IPS-NIHi7 (cell line): ENCODE results near the gene RBM43.
"Not testable (repeated sequence)": the region's sequence is repeated elsewhere in the genome, so short reads cannot be mapped to it uniquely, and the experiment has no call there.

ENCODE experiments used
- DNase-seq: peaks from one replicate; pipeline ENCODE4 v3.0.0; 2012; ENCODE audit warnings: mixed read lengths; ENCODE audit errors: extremely low spot score

Gene RBM43

DNA sequence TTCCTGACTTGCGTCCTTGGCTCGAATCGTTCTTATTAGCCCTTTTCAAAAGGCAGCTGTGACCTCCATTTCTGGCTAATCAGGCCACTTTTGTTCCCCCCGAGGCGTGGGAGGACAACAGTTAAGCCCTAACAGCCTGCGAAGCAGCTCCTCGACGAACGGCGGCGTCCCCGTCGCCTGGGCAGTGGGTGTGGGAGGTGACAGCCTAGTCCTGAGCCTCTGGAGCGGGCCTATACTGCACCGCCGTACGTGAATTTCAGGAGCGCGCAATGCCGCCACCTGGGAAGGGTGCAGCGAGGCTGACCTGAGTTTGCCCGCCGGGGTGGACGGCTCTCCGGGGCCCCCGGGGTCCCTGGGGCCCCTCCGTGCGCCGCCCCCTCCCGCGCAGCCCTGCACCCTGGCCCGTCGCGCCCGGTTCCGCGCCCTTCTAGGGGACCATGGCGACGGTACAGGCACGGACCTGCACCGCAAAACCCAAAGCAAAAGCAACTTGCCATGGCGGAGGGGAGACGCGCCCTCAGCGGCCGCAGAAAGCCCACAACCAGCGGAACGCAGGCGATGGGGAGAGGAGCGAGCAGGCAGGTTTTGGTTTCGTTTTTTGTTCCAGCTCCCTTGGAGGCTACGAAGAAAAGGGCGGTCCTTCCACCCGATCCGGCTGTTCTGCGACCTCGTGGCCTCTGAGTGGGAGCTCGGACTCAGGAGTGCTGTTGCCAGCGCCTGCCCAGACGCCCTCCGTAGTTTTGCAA lies at the start of gene RBM43:
TSS of gene RBM43 (minus strand) at position 633 of the 746 bp plus-strand sequence. CDS start at position 497, 136 bp downstream.
- peak; percentile 85 for DNase-seq

DNA sequence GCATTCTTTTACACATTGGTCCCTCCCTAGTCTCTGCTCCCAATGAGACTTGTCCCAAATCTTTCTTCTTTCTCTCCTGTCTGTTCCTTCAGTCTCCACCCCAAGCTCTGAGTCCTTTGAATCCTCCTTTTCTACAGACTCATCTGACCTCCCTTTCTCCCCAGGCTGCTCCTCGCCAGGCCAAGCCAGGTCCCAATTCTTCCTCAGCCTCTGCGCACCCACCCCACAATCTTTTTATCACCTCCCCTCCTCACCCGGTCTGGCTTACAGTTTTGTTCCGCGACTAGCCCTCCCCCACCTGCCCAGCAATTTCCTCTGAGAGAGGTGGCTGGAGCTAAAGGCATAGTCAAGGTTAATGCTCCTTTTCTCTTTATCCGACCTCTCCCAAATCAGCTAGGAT lies 48.6 kb upstream of the RBM43 start:
- not testable (repeated sequence) for DNase-seq

DNA sequence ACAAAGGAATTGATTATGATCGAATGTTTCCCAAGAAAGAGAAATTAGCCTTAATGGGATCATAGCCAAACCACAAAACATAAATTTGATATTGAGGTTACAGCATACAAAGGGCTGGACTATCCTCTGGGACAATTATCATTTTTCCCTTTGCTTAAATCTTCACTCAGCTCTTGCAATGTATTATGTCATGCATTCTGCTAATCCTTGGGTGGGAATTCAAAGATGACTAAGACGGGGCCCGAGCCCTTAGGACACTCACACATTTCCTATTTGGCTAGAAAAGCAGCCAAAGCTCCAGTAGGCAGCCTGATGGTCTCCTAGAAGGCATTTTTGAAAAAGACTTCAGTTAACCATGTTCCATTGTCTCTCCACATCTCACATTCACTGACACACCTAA lies 45.0 kb upstream of the RBM43 start:
- DNase-seq: no peak

DNA sequence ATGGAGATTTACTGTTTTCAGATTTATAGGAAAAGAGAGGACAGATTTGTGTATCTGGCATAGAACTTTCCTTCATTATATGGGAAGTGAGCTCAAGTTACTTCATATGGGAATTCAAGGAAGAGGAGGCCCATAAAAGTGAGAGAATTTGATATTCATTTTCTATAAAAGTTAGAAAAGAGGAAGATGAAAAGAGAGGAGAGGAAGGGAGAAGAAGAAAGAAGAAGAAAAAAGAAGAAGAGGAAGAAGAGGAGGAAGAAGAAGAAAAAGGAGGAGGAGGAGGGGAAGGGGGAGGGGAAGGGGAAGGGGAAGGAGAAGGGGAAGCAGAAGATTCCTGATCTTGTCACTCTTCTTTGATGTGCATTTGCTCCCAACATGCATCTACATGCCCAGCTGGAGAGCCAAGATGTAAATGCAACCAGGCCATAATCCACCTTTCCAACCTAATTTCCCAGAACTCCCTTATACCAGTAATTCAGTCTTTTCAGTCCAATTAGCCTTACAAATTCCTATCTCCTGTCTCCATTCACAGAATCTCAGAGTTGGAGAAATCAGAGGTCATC lies 43.5 kb upstream of the RBM43 start:
- no peak for DNase-seq

DNA sequence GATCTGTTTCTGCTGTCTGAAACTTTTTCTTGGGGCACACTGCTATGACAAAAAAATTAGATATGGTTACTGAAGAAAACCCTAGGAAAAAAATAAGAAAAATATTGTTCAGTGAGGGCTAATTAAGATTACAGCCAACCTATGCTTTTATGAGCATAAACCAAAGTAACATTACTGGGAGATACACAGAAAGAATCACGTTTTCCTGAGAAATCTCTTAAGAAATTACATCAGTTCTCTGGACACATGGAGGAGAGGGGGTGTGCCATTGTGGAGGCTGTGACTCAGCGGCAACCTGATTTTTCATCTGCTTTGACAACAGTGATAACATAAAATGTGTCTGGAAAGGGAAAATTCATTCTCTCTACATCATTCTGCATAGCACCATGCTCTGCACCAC lies 41.2 kb upstream of the RBM43 start:
- no peak for DNase-seq

DNA sequence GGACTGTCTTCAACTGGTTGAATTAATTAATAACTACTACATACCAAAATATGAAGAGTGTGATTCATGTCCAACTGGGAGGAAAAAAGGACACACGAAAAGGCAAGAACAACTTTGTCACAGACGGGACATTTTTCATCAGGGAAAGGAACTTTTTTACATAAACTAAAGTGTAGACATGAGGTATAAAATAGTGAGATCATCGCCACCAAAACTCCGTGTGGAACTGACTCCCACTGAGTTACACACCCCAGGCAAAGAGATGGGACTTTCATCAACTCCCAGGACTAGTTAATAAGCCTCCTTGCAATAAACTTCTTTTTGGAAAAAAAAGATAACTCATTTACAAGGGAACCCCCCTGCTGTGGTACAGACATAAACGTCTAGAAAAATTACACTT lies 40.7 kb upstream of the RBM43 start:
- DNase-seq: no peak

DNA sequence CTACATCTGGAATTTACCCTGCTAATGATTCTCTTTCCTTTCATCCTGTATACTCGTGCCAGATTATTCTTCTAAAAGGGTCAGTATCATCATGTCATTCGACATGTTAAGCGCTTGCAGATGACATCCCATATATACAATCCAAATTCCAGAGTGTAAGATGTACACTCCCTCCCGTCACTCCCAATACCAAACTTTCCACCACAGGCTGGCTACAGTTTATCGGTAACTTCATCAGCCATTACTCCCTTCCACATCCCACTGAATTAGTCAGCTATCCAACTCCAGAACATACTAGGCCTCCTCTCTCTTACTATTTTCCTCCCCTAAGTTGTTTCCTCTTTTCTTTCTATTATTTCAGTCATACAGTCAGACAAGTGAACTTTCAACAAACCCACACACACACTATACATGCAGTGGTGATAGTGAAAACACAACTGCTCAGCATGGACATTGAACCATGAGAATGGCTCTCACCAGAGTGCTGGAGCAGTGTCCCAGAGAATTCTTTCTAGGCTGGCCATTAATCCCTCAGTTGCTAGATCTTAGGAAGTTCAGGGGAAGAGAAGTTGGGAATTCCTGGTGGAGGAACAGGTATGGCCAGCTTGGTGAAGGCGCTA lies 38.4 kb upstream of the RBM43 start:
- no peak for DNase-seq

DNA sequence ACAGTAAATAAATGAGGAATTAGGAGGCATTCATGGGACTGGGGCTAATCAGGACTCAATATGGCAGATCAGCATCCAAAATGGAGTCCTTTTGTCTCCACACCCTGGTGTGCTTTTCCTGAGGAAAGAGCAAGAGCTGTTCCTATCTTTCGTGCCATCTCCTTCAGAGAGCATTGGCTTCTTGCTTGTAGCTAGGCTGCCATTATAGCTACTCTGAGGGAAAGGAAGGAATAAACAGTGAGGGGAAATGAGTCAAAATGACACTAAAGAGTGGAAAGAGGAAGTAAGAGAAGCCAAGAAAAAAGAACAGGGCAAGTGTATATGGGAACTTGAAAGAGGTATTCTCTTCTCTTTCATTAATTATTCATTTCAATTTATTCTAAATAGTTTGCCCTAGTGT lies 36.2 kb upstream of the RBM43 start:
- no peak for DNase-seq

DNA sequence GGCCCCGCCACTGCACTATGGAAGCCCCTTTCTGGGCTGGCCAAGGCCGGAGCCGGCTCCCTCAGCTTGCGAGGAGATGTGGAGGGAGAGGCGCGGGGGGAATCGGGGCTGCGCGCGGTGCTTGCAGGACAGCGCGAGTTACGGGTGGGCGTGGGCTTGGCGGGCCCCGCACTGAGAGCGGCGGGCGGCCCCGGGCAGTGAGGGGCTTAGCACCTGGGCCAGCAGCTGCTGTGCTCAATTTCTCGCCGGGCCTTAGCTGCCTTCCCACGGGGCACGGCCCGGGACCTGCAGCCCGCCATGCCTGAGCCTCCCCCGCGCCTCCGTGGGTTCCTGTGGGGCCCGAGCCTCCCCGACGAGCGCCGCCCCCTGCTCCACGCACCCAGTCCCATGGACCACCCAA lies 34.3 kb upstream of the RBM43 start:
- DNase-seq: not testable (repeated sequence)

DNA sequence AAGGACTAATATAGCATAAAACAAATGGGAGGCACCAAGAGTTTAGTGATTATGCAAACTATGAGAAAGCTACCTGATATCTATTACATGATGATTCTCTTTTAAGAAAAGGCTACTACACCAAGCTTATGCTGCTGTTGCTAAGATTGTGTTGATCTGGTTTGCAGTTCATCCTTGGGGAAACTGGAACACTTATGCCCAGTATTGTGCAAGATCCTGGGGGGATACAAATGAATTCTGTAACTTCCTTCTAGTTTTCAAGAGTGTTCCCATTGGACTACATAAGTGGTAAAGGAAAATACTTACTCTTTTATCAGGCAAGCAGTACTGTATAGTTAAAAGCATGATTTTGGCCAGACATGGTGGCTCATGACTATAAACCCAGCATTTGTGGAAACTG lies 30.9 kb upstream of the RBM43 start:
- no peak for DNase-seq

DNA sequence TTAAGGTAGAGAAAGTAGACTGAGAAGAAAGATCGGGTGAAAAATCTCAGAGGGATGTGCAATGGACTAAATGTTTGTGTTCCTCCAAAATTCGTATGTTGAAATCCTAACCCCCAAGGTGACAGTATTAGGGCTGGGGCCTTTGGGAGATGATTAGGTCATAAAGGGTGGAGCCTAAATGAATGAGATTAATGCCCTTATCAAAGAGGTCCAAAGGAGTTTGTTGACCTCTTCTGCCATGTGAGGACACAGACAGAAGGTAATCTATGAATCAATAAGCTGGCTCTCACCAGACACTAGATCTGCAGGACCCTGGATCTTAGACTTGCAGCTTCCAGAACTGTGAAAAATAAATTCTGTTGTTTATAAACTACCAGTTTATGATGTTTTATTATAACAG lies 30.5 kb upstream of the RBM43 start:
- DNase-seq: no peak

DNA sequence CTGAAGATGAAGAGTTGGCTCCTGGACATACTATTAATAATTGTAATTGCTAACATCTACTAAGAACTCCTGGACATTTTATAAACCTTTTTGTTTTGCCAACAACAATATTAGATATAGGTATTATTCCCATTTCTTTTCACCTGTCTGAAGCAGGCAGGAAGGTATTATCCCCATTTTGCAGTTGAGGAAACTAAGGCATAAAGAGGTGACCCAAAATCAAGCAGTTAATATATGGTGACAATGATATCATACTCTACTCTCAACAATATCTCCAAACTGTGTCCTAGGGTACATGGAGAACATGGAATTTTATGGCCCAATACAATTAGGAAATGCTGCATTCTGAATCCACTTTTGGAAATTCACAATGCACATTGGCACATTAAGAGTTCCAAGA lies 29.6 kb upstream of the RBM43 start:
- no peak for DNase-seq

DNA sequence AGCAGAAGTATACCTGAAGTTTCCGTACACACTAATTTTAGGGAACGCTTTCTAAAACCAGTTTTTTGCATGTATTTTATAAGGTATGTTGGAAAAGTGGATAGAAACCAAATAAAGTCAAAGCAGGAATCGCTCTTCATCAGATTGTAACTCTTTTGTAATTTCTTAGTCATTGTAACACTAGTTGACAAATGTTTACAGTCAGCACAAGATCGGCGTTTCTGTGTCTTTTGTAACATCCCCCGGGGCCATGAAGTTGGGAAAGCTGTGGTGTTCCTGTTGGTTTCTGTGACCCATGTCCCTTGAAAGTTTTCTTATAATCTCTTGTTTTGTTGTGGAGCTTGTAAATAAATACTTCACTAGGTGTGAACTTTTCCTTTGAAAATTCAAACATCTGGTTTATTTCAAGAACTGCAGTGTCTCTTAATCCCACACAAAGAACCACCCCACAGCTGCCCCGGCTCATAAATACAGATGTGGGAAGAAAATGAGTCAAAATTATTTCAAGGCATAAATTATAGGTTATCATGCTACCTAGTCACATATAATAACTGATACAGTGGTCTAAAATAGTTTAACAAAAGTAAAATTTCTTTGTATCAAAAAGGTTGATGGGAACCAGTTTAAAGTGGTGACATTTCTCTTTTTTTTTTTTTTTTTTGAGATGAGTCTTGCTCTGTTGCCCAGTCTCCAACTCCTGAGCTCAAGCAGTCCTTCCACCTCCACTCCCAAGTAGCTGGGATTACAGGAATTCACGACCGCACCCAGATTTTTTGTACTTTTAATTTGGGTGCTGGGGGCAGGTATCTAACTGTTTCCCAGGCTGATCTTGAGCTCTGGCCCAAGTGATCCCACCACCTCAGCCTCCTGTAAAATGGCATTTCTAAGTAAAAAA lies 28.6 kb upstream of the RBM43 start:
- peak; percentile 33 for DNase-seq

DNA sequence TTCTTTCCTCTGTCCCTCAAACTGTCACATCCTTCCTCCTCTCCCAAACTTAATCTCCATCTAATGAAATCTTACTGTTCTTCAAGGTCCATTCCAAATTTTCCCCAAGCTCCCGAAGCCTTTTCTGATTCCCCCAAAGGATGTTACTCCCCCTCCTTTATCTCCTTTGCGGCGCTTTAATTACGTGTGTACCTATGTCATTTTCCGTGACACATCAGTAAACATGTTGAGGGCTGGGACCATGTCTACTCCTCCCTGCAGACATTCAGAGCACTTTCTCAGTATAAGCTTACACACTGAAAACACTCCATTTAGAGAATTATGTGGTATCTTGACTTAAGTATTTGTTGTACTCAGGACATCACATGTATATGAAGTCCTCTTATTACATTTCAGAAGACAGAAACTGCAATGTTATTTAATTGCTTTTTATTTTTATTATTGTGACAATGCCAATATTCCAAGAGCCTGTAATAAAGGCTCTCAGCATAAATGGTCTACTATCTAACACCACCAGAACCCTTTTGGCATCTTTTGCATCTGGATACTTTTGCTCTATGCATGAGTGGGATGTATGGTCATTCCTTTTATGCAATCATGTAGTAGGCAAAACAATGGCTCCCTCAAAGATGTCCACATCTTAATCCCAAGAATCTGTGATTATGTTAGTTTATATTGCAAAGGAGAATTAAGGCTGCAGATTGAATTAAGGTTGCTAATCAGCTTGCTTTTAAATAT lies 26.0 kb upstream of the RBM43 start:
- no peak for DNase-seq

DNA sequence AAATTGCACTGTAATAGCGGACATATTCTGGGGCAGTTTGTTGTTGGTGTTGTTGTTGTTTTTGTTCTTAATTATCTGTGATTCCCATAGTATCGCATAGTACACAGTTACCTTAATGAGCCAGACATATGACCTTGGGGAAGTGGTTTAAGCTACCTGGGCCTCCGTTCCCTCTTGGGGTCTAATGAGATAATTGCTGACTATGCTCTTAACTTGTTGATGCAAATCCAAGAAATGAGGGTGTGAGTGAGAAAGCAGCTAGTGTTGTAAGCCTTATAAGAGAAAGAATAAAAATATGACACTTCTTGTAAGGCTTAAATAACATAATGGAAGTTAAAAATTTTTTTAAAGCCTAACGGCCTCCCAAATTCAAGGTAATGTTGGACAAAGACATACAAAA lies 20.7 kb upstream of the RBM43 start:
- no peak for DNase-seq

DNA sequence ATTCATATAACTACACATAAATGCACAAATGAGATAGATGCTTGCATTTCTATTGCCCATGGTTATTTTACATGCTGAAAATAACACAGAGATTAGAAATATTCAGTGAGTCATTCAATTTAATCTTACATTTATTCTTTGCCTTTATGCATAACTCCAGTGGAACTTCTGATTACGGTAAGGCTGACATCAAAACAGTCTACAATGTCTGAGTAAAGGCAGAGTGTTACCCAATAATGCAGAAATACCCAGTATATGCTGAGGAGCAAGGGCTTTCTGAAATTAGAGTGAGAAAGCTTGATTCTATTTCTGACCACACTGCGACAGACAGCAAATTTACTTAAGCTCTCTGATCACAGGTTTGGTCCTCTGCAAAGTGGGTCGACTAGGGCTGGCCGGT lies 18.6 kb upstream of the RBM43 start:
- DNase-seq: no peak

DNA sequence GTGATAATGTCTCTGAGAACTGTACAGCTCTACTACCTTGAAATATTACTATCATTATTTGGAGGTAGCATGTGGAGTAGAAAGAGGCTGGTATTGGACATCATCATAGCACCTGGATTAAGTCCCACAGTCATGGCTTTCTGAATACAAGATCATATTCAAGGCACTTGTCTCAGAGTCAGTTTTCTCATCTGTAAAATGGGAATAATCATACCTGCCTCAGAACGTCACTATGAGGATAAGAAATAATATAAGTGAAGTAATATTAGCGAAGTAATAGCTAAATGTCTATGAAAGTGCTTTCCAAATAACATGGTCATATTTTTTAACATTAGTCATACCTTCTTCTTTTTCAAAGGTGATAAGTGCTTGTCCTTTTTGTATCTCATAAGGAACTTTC lies 16.8 kb upstream of the RBM43 start:
- no peak for DNase-seq

DNA sequence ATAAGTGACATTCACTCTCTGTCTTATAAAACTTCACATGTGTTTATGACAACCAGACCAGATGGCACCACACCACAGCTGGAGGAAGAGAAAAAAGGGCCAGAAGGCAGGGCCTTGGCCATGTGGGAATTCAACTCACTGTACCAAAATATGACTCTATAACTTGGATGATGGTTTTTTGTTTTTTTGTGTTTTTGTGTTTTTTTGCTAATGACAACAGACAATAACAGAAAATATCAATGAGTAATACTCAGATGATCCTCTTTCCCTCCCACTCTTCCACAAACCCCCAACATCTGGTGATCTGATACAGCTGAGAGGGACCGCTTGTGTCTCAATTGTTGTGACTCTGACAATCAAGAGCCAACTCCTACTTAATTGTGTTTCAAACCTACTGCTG lies 15.4 kb upstream of the RBM43 start:
- DNase-seq: no peak

DNA sequence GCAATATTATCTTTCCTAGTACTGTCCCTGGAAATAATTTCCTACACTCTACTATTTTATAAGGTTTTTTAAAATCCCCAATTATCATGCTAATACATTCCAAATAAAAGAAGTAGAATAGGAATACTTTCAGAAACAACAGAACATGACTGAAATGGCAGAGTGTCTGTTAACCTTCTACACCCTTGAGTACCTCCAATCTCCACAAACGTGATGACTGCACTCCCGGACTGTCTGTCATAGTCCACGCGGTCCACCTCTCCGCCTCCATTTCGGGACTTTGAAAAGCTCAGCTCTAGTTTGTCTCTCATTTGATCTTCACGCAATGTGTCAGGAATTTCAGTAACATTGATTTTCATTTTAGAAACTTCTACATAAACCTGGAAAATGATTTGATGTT lies 13.6 kb upstream of the RBM43 start:
- DNase-seq: no peak

DNA sequence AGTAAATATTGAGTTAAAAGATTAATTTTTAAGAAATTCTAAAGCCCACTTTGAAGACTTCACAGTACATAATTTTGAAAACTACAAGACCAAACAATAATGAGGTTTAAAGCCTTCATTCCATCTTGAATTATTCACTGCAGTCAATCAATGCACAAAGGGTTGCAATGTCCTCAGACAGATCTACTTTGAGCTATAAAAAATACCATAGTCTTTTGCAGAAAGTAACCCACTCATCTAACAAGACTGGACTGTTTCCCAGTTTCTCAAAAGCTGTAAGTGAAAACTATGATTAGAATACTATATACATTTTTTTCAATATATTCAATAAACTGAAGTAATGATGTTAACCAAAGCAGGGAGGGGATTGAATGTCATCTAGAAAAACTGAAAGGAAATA lies 10.2 kb upstream of the RBM43 start:
- DNase-seq: no peak

DNA sequence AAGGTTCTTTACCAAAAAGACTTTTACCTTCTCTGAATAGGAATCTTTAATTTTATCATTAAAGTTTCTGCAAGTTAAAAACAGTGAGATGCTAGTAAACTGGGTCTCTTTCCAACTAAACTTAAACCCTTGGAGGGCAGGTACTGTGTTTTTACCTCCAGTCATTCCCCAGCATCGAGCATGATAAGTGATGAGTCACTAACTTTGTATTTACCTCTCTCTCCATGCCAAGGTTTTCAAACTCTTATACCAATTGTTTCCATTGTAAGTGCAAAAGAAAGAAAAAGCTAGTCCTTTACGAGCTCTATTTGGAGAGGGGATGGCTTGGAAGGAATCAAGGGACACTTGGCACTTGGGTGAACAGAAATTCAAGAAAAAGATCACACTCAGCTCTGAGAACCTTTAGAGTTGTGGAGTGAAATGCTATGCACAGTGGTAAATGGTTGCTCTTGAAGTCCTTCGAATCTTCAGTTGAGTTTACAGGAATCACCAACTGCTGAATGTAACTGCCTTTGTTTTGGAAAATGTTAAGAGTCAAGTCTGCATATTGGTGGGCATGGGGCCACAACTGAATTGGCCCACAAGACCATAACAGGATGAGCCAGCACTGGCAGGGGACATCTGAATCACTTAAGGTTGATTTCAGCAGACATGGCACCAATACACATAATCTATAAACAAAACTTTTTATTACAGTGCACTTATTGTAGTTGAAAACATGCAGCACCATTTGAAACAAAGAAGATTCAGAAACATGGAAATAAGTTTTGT lies 8.3 kb upstream of the RBM43 start:
- no peak for DNase-seq
